ENCODE measurements around the gene CTBP1. TPM values are rescaled to one million over a fixed set of nuclear protein-coding genes. Genes with fewer than 3 reads are reported as not detected.

Gene CTBP1
- total RNA-seq, 1 donor from 2014 or later: 109 TPM

DNA sequence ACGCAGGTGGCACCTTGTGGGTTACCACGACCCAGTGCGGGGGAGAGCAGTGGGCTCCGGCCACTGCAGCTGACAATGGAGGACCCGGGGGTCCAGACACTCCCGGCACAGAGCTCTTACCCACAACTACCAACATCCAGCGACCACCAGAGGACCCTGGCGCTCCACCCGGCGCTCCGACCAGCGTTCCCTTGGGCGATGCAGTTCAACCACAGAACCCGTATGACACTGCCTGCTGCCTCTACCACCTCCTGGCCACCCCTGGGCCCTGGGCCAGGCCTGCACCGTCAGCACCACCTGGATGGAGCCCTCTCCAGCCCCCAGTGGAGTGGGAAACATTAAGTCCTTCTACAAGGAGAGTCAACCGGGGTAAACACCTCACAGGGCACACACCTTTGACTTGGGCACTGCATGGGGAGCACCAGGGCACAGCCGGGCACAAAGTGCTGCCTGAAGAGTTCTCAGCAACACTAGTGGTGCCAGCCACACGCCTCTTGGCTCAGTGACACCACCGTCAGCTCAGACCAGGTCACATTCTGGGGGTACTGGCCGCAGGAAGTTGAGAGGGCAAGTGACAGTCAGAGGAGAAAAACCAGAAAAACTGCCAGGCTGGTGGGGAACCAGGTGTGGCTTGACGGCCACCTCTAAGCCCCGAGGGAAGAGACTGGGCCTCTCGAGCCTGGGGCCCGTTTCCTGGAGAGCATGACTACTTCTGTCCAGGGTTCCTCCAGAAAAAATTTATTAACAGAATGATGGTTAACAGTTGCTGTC is 2.6 kb downstream of the CTBP1 start:
- H3K9ac ChIP-seq (ENCODE audit: low read depth in 1 of 3, low read length in 3 of 3): peak overlapping the region; percentile 30 to 93 (median 87)
- peaks cover 0 to 6% (median 6%) of the 10 kb centered on the region in 3 donors for H3K36me3 ChIP-seq (ENCODE audit: control insufficient read depth in 3 of 3, insufficient read depth in 3 of 3, low read length in 3 of 3)
- no peaks in the 10 kb centered on the region for H3K9me3 ChIP-seq (ENCODE audit: control insufficient read depth in 3 of 3, low read length in 3 of 3)
- peak overlapping the region; percentile 84 for H3K27ac ChIP-seq (ENCODE audit: low read depth, low read length)
- peak overlapping the region; percentile 80 to 81 (median 81) for H3K4me3 ChIP-seq (ENCODE audit: low read length in 3 of 3)
- peaks cover 77 to 79% (median 78%) of the 10 kb centered on the region in 3 donors for H3K4me1 ChIP-seq (ENCODE audit: control insufficient read depth in 3 of 3, insufficient read depth in 3 of 3, low read length in 3 of 3)
- no peaks in the 10 kb centered on the region for H3K27me3 ChIP-seq (ENCODE audit: control insufficient read depth in 3 of 3, insufficient read depth in 3 of 3, low read length in 3 of 3)

DNA sequence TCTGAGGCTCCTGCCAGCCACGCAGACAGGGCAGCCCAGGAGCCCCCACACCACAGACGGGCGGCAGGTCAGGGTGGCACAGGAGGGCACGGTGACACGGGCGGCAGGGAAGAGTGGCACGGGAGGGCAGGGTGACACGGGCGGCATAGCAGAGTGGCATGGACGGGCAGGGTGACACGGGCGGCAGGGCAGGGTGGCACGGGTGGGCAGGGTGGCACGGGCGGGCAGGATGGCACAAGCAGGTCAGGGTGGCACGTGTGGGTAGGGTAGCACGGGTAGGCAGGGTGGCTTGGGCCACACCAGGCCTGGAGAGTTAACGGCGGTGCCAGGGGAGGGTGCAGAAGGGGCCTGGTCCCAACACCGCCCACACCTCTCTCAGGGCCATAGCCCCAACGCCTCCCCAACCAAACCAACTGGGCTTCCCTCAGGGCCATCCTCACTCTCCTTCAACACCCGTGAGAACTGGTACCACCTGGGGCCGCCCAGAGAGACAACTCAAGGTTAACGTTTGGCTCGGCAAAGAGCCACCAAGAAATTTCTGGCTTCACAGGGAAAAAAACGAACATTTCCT is 3.4 kb downstream of the CTBP1 start:
- Histone ChIP-seq H3K9ac (ENCODE audit: low read depth in 1 of 3, low read length in 3 of 3) (peak overlapping the region in 2 of 3 donors; percentile 87 to 93), H3K4me1 (ENCODE audit: control insufficient read depth in 3 of 3, insufficient read depth in 3 of 3, low read length in 3 of 3) (peaks cover 70 to 75% (median 71%) of the 10 kb centered on the region in 3 donors), H3K27me3 (ENCODE audit: control insufficient read depth in 3 of 3, insufficient read depth in 3 of 3, low read length in 3 of 3) (no peaks in the 10 kb centered on the region), H3K4me3 (ENCODE audit: low read length in 3 of 3) (peak overlapping the region in 2 of 3 donors; percentile 22 to 80), H3K27ac (ENCODE audit: low read depth, low read length) (peak overlapping the region; percentile 84), H3K9me3 (ENCODE audit: control insufficient read depth in 3 of 3, low read length in 3 of 3) (no peaks in the 10 kb centered on the region), H3K36me3 (ENCODE audit: control insufficient read depth in 3 of 3, insufficient read depth in 3 of 3, low read length in 3 of 3) (peaks cover 6 to 8% (median 6%) of the 10 kb centered on the region in 3 donors)

DNA sequence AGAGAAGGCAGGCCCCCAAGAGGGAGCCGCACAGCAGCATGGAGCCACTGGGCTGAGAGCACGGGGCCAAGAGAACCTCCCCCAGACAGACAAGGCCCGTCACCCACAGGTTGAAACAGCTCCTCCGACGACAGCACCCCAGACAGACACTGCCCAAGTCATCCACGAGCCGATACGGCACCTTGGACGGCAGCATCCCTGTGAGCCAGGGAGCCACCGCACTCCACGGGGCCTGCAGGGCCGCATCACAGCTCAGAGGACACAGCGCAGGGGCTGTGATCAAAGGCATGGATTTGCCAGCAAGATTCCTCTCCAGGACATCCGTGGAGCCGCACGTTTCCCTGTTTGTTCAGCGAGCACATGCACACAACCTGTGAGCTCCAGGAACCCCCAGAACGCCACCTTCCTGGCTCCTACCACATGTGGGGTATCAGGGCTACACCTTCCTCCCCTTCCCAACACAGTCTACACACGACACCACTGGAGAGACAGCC is 3.9 kb downstream of the CTBP1 start:
- Histone ChIP-seq H3K4me3 (ENCODE audit: low read length in 3 of 3) (peak overlapping the region in 2 of 3 donors; percentile 22 to 80), H3K4me1 (ENCODE audit: control insufficient read depth in 3 of 3, insufficient read depth in 3 of 3, low read length in 3 of 3) (peaks cover 64 to 69% (median 66%) of the 10 kb centered on the region in 3 donors), H3K27me3 (ENCODE audit: control insufficient read depth in 3 of 3, insufficient read depth in 3 of 3, low read length in 3 of 3) (no peaks in the 10 kb centered on the region)

GRCh38 chr4:1244081-1244977 is 4.6 kb downstream of the CTBP1 start:
- H3K9me3 ChIP-seq (ENCODE audit: control insufficient read depth in 3 of 3, low read length in 3 of 3): no peaks in the 10 kb centered on the region
- peaks cover 12 to 13% (median 13%) of the 10 kb centered on the region in 3 donors for H3K36me3 ChIP-seq (ENCODE audit: control insufficient read depth in 3 of 3, insufficient read depth in 3 of 3, low read length in 3 of 3)
- H3K27me3 ChIP-seq (ENCODE audit: control insufficient read depth in 3 of 3, insufficient read depth in 3 of 3, low read length in 3 of 3): no peaks in the 10 kb centered on the region
- peak overlapping the region in 2 of 3 donors; percentile 29 to 80 for H3K4me3 ChIP-seq (ENCODE audit: low read length in 3 of 3)
- H3K4me1 ChIP-seq (ENCODE audit: control insufficient read depth in 3 of 3, insufficient read depth in 3 of 3, low read length in 3 of 3): peaks cover 61 to 70% (median 63%) of the 10 kb centered on the region in 3 donors
- H3K27ac ChIP-seq (ENCODE audit: low read depth, low read length): no peak overlapping the region
- peak overlapping the region; percentile 10 to 93 (median 53) for H3K9ac ChIP-seq (ENCODE audit: low read depth in 1 of 3, low read length in 3 of 3)

More for the DNA sequence above, 3.9 kb downstream of the CTBP1 start:
- no peak overlapping the region for H3K27ac ChIP-seq (ENCODE audit: low read depth, low read length)
- H3K36me3 ChIP-seq (ENCODE audit: control insufficient read depth in 3 of 3, insufficient read depth in 3 of 3, low read length in 3 of 3): peaks cover 7 to 9% (median 8%) of the 10 kb centered on the region in 3 donors
- no peaks in the 10 kb centered on the region for H3K9me3 ChIP-seq (ENCODE audit: control insufficient read depth in 3 of 3, low read length in 3 of 3)
- peak overlapping the region in 2 of 3 donors; percentile 53 to 93 for H3K9ac ChIP-seq (ENCODE audit: low read depth in 1 of 3, low read length in 3 of 3)

DNA sequence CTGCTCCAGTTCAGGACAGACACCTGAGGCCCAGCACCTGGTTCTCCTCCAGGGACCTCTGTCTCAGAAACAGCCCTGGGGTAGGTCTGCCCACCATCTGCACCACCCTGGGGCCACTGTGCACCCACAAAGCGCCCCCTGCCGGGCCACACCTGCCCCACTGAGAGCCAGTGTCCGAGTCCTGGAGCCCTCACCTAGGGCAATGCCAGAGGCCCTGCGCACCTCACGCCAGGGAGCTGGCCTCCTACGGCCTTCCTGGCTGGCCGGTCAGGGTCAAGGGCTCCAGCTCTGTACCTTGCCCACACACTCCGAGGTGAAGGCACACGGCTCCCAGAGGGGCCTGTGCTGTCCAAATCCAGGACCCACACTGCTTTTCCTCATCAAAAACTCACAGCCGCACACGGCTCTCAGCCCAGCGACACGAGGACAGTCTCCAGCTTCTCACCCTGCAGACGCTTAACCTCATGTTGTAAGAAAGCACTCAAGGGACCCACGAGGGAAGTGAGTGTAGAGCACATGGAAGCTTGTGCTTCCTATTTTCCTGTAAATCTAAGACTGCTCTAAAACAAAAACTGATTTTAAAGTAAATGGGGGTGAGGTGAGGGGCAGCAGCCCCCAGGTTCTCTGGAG is 5.4 kb downstream of the CTBP1 start:
- H3K4me3 ChIP-seq (ENCODE audit: low read length in 3 of 3): peak overlapping the region in 1 of 3 donors; percentile 27
- no peaks in the 10 kb centered on the region for H3K27me3 ChIP-seq (ENCODE audit: control insufficient read depth in 3 of 3, insufficient read depth in 3 of 3, low read length in 3 of 3)
- peaks cover 63 to 78% (median 65%) of the 10 kb centered on the region in 3 donors for H3K4me1 ChIP-seq (ENCODE audit: control insufficient read depth in 3 of 3, insufficient read depth in 3 of 3, low read length in 3 of 3)
- peaks cover 13 to 16% (median 13%) of the 10 kb centered on the region in 3 donors for H3K36me3 ChIP-seq (ENCODE audit: control insufficient read depth in 3 of 3, insufficient read depth in 3 of 3, low read length in 3 of 3)
- H3K9ac ChIP-seq (ENCODE audit: low read depth in 1 of 3, low read length in 3 of 3): peak overlapping the region; percentile 3 to 53 (median 40)
- no peak overlapping the region for H3K27ac ChIP-seq (ENCODE audit: low read depth, low read length)
- no peaks in the 10 kb centered on the region for H3K9me3 ChIP-seq (ENCODE audit: control insufficient read depth in 3 of 3, low read length in 3 of 3)

- H3K36me3 ChIP-seq (ENCODE audit: control insufficient read depth in 3 of 3, insufficient read depth in 3 of 3, low read length in 3 of 3): peaks cover 16 to 20% (median 16%) of the 10 kb centered on the region in 3 donors
- peak overlapping the region in 2 of 3 donors; percentile 21 to 60 for H3K9ac ChIP-seq (ENCODE audit: low read depth in 1 of 3, low read length in 3 of 3)
- H3K27ac ChIP-seq (ENCODE audit: low read depth, low read length): no peak overlapping the region
- H3K27me3 ChIP-seq (ENCODE audit: control insufficient read depth in 3 of 3, insufficient read depth in 3 of 3, low read length in 3 of 3): no peaks in the 10 kb centered on the region
- no peak overlapping the region for H3K4me3 ChIP-seq (ENCODE audit: low read length in 3 of 3)
- H3K4me1 ChIP-seq (ENCODE audit: control insufficient read depth in 3 of 3, insufficient read depth in 3 of 3, low read length in 3 of 3): peaks cover 63 to 78% (median 65%) of the 10 kb centered on the region in 3 donors
- no peaks in the 10 kb centered on the region for H3K9me3 ChIP-seq (ENCODE audit: control insufficient read depth in 3 of 3, low read length in 3 of 3)
Measured at GRCh38 chr4:1242506-1243450, 6.2 kb downstream of the CTBP1 start.

GRCh38 chr4:1241936-1242505 is 6.9 kb downstream of the CTBP1 start:
- peaks cover 23 to 24% (median 24%) of the 10 kb centered on the region in 3 donors for H3K36me3 ChIP-seq (ENCODE audit: control insufficient read depth in 3 of 3, insufficient read depth in 3 of 3, low read length in 3 of 3)
- peak overlapping the region in 2 of 3 donors; percentile 21 to 60 for H3K9ac ChIP-seq (ENCODE audit: low read depth in 1 of 3, low read length in 3 of 3)
- no peak overlapping the region for H3K4me3 ChIP-seq (ENCODE audit: low read length in 3 of 3)
- no peak overlapping the region for H3K27ac ChIP-seq (ENCODE audit: low read depth, low read length)
- peaks cover 58 to 73% (median 60%) of the 10 kb centered on the region in 3 donors for H3K4me1 ChIP-seq (ENCODE audit: control insufficient read depth in 3 of 3, insufficient read depth in 3 of 3, low read length in 3 of 3)
- H3K27me3 ChIP-seq (ENCODE audit: control insufficient read depth in 3 of 3, insufficient read depth in 3 of 3, low read length in 3 of 3): no peaks in the 10 kb centered on the region
- no peaks in the 10 kb centered on the region for H3K9me3 ChIP-seq (ENCODE audit: control insufficient read depth in 3 of 3, low read length in 3 of 3)

DNA sequence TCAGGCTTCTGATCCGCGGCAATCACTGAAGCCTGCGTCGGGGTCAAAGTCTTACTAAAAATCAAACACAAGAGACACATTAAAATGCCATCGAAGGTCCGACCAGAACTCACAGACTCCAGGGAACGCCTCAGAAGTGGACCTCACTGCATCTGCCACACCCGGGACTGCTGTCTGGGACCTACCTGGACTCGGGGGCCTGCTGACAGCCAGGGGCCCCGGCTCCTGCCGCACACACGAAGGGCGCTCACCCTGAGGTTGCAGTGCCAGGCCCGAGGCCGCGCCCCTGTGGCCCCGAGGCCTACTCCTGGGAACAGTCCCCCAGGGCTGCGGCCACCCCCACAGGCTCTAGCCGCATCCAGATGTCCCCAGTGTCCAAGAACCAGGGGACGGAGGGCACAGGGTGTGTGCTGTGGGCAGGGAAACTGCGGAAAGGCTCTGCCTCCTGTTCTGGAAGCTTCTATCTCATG is 7.4 kb downstream of the CTBP1 start:
- Histone ChIP-seq H3K27me3 (ENCODE audit: control insufficient read depth in 3 of 3, insufficient read depth in 3 of 3, low read length in 3 of 3) (no peaks in the 10 kb centered on the region), H3K27ac (ENCODE audit: low read depth, low read length) (no peak overlapping the region), H3K4me3 (ENCODE audit: low read length in 3 of 3) (no peak overlapping the region), H3K36me3 (ENCODE audit: control insufficient read depth in 3 of 3, insufficient read depth in 3 of 3, low read length in 3 of 3) (peaks cover 25 to 28% (median 27%) of the 10 kb centered on the region in 3 donors), H3K9ac (ENCODE audit: low read depth in 1 of 3, low read length in 3 of 3) (no peak overlapping the region), H3K4me1 (ENCODE audit: control insufficient read depth in 3 of 3, insufficient read depth in 3 of 3, low read length in 3 of 3) (peaks cover 53 to 68% (median 55%) of the 10 kb centered on the region in 3 donors), H3K9me3 (ENCODE audit: control insufficient read depth in 3 of 3, low read length in 3 of 3) (no peaks in the 10 kb centered on the region)
